Stimulated activated CD8-positive, alpha-beta memory T cell treated with anti-CD3 and anti-CD28 coated beads, Interleukin-15, amount 100 ng/mL, for 1 hour (primary cell): Measurements from ENCODE around the gene DIP2C.

Experiments used
- DNase-seq: peaks from one replicate; pipeline ENCODE4 v3.0.0-alpha.2; 2020; ENCODE audit warnings: low read depth

DIP2C gene

GRCh38 chr10:554182-554848, 135.2 kb downstream of the DIP2C start:
- no peak for DNase-seq

DNA sequence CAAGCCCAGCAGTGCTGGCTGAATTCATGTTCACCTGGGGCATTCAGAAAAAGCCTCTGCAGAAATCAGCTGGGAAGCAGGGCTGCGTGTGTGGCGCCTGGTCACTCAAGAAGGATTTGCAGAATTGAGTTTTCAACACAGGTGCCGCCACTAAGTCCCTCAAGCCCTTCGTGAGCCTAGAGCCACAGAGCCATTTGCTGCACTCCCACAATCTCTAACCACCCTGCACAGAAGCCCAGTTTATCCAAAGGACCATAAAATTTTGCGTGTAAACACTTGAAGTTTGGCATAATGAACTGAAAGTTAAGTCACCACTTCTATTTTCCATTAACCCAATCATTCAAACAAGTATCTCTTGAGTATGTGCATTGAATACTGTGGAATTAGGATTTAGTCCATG, 136.2 kb downstream of the DIP2C start:
- DNase-seq = no peak

DNA sequence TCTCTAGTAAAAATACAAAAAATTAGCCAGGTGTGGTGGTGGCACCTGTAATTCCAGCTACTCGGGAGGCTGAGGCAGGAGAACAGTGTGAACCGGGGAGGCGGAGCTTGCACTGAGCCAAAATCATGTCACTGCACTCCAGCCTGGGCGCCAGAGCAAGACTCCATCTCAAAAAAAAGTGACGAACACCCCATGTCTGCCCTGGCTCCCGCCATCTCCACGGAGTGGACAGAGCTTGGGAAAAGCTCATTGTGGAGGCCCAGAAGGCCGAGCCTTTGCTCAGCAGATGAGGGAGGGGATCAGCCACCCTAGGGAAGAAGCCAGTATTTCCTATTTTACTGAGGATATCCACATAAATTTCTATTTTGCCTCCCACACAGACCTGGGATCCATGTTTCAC, 136.8 kb downstream of the DIP2C start:
- DNase-seq = no peak

GRCh38 chr10:551373-552252, 137.9 kb downstream of the DIP2C start:
- no peak for DNase-seq

DNA sequence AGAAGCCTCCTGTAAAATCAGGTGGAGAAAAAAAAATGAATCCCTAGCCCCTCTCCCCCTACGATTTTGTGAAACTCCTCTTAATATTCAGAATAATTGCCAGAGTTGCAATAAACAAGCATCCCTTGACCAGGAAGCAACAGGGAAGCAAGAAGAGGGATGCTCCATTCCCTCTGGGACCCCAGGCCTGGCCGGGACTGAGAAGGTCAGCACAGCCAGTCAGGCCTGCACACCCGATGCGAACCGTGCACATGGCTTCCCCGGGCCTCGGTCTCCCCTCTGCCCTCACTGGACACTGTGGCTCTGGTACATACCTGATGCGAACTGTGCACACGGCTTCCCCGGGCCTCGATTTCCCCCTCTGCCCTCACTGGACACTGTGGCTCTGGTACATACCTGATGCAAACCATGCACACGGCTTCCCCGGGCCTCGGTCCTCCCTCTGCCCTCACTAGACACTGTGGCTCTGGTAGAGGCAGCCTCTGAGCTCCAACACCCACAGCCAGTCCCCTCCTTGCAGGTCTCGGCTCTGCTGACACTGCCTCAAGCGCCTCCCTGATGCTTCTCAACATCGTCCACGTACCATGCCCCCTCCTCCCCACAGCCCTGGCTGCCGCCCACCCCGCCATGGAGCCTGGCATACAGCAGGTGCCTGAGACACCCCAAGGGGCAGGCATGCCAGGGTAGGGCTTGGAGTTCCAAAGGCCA, 138.6 kb downstream of the DIP2C start:
- no peak for DNase-seq

GRCh38 chr10:549391-549790, 140.1 kb downstream of the DIP2C start:
- no peak for DNase-seq

DNA sequence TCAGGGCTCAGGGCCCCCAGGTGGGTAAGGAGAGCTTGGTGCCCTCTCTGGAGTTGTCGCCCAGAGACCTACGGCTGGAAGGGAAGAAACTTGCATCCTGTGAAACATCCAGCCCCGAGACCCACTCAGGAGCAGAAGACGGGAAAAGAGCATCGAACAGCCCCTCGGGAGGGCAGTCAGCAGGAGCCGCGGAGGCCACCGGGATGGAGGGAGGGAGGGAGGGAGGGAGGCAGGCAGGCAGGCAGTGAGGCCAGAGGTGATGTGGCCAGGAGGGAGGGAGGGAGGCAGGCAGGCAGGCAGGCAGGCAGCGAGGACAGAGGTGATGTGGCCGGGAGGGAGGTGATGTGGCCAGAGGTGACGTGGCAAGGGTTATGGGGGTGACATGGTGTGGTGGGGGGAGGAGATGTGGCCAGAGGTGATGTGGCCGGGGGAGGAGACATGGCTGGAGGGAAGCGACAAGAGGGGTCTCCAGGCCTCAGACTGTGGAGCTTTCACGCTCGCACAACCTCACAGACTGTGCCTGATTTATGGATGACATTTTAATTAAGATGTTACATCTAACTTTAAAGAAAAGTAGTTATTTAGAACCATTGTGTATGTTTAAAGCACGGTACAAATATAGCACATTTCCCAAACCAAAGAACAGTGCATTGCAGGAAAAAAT, 141.1 kb downstream of the DIP2C start:
- no peak for DNase-seq

- no peak for DNase-seq
Observed at GRCh38 chr10:547591-548081, 141.8 kb downstream of the DIP2C start.

DNA sequence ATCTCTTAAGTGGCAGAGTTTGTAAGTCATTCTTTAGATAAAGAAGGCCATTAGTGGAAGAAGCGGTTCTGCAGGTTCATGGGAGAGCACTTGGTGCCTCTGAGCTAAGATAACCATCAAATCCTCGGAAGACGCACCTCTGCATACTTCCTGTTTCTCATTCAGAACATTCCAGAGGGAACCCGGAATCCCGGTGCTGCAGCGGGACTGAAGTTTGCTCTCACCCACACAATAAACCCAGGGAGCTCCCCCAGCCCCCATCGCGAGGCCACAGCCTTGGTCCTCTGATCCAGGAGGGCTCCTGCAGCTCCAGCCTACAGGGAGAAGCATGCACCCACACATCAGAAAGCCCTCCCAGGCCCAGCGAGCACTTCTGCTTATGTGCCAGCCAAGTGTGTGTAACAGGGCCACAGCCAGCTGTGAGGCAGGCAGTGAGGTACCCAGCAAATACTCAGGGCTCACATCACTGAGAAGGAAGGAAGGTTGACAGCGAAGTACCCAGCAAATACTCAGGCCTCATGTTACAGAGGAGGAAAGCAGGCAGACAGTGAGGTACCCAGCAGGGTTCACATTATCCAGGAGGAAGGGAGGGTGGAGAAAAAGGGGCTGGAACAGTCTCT, 142.4 kb downstream of the DIP2C start:
- DNase-seq = no peak

GRCh38 chr10:546451-546850, 143.0 kb downstream of the DIP2C start:
- no peak for DNase-seq

- DNase-seq = no peak
Observed at GRCh38 chr10:543862-544822, 145.3 kb downstream of the DIP2C start.

DNA sequence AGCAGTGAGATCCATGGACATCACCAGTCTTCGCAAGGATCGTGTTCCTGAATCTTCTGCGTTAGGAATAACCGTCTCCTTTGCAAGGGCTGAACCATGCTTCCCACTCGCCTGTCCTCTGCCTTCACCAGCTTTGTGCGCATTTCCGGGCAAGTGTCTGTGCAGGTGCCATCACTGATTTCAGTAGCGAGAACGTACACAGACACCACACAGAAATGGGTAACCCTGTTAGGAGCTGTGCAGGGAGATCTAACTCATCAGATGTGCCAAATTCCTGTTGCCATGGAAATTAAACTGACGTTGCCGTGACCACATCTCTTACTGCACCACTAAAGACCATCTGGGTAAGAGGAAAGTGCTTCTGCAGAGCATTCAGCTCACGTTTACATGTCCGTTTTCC, 146.3 kb downstream of the DIP2C start:
- no peak for DNase-seq

DNA sequence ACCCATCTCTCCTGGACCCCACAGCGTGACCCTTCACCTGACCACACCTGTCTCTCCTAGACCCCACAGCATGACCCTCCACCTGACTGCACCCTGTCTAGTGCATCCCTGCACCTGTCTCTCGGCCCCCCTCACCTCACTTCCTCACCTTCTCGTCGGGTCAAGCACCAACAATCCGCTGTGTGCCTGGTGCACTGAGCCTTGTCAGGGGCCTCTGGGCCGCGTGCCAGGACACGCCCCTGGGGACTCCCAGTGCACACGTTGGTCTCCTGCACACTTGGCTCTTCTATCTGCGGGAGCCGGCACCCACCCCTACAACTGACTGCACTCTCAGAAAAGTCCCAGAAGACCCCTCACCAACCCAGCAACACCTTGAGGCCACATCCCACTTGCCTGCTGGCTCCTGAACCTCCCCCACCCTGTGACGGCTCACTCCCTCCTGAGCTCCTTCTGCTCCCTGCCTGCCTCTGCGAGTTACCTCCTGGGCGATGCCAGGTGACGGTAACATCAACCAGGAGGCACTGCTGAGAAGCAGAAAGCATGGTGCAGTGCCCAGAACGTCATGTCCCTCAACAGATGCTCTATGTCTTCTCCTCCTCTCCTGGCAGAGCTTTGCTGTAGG, 147.6 kb downstream of the DIP2C start:
- no peak for DNase-seq

DNA sequence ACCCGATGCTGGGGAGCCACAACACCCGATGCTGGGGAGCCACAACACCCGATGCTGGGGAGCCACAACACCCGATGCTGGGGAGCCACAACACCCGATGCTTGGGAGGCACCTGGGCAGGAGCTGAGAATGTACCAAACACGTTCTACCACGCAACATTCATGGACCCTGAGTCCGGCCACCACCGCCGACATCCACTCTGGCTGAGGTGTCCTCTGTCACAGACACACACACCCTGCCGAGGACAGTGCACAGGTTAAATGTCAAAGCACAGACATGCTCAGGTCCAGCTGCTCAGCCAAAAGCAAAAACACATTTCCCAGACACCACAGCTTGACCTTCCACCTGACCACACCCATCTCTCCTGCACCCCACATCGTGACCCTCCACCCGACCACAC, 148.4 kb downstream of the DIP2C start:
- no peak for DNase-seq

DNA sequence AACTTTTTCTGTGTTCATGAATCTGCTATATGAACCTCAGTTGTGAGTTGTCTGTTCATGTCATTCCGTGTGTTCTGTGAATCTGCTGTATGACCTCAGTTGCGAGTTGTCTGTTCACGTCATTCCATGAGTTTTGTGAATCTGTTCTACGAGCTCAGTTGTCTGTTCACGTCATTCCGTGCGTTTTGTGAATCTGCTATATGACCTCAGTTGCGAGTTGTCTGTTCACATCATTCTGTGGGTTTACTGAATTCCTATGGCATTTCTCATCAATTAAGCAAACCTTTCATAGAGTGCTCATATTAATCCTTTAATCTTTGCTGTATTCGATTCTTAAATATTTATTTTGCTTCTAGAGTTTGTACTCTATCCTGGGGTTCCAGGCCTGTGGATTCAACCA, 150.6 kb downstream of the DIP2C start:
- DNase-seq = no peak

- no peak for DNase-seq
Observed at GRCh38 chr10:536935-537334, 152.5 kb downstream of the DIP2C start.

- no peak for DNase-seq
Observed at GRCh38 chr10:536371-536925, 153.0 kb downstream of the DIP2C start.

DNA sequence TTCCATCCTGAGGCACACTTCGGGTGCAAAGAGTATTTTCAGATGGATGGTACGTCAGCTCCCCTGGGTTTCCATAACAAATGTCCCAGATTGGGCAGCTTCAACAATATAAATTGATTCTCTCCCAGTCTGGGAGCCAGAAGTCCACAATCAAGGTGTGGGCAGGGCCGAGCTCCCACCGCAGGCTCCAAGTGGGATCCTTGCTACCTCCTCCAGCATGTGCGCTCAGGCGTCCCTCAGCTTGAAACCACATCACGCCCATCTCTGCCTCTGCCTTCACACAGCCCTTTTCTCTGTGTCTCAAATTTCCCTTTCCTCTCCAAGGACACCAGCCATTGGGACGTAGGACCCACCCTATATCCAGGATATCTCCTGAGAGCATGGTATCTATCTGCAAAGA, 153.5 kb downstream of the DIP2C start:
- no peak for DNase-seq

DNA sequence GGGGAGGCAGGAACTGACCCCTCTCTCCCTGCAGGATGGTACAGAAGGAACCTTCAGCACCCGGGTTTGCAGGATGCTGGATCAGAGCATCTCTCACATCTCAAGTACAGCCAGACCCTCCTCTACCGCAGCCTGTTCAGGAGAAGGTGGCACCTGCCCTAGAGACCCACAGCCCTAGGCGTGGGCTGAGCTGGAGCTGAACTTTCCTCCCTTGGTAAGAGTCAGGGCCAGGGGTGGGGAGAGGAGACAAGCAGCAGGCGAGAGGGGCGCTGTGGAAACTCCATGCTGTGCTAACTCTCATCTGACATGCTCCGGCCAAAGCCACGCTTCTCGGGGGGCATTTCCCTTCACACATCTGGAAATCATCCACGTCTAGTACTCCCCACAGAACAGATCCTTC, 154.4 kb downstream of the DIP2C start:
- DNase-seq = no peak

DNA sequence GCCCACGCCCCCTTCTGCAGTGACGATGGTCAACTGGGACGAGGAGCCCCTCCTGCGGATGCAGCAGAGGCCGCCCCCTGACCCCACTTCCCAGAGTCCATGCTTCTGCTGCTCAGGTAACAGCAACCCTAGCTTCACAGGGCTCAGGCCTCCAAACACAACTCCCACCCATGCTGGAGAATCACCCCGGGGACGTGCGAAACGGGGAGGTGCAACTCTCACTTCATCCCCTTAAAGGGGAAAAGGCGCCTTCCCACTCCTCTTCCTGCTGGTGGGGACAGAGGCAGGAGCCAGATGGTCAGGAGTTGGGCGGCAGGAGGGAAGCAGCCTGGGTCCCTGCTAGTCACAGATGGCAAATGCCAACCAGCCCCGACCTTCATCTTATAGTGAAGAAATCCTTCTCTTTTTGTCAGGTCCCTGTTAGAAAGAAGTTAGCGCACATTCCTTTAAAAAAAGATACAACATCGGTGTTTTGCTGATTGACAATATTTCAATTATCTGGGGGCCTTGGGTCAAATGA, 155.4 kb downstream of the DIP2C start:
- DNase-seq = no peak
